Cerebellar nuclear complex (tissue), 1 donor: ENCODE results near the gene TCERG1L.

ENCODE experiments used
- DNase-seq, 2 experiments: peaks; one replicate each; lab custom pipeline; 2025; lab: John Stamatoyannopoulos, UW

The TCERG1L gene

GRCh38 chr10:131124945-131125344, 186.6 kb downstream of the TCERG1L start:
- DNase-seq: no peak

- no peak for DNase-seq
Observed at GRCh38 chr10:131123496-131123895, 188.0 kb downstream of the TCERG1L start.

GRCh38 chr10:131121511-131122035, 189.9 kb downstream of the TCERG1L start:
- DNase-seq: no peak

- no peak for DNase-seq
Observed at GRCh38 chr10:131119626-131120355, 191.7 kb downstream of the TCERG1L start.

GRCh38 chr10:131117416-131118212, 193.9 kb downstream of the TCERG1L start:
- no peak for DNase-seq

GRCh38 chr10:131116991-131117375, 194.5 kb downstream of the TCERG1L start:
- DNase-seq: no peak

- no peak for DNase-seq
Observed at GRCh38 chr10:131116216-131116990, 195.1 kb downstream of the TCERG1L start.

GRCh38 chr10:131115801-131116200, 195.7 kb downstream of the TCERG1L start:
- DNase-seq: no peak

GRCh38 chr10:131115321-131115720, 196.2 kb downstream of the TCERG1L start:
- DNase-seq: no peak

GRCh38 chr10:131114846-131115245, 196.7 kb downstream of the TCERG1L start:
- DNase-seq: no peak

GRCh38 chr10:131113709-131114291, 197.7 kb downstream of the TCERG1L start:
- no peak for DNase-seq

GRCh38 chr10:131113165-131113564, 198.4 kb downstream of the TCERG1L start:
- no peak for DNase-seq

GRCh38 chr10:131112691-131113090, 198.8 kb downstream of the TCERG1L start:
- no peak for DNase-seq

GRCh38 chr10:131111471-131112080, 199.9 kb downstream of the TCERG1L start:
- no peak for DNase-seq

- DNase-seq: no peak
Observed at GRCh38 chr10:131111007-131111406, 200.5 kb downstream of the TCERG1L start.

GRCh38 chr10:131110241-131110783, 201.2 kb downstream of the TCERG1L start:
- no peak for DNase-seq

GRCh38 chr10:131109726-131110125, 201.8 kb downstream of the TCERG1L start:
- DNase-seq: peak in 1 of 2 experiments; percentile 13

- no peak for DNase-seq
Observed at GRCh38 chr10:131109291-131109690, 202.2 kb downstream of the TCERG1L start.

GRCh38 chr10:131107970-131108369, 203.6 kb downstream of the TCERG1L start:
- DNase-seq: no peak

- peak; percentile 10 to 28 for DNase-seq
Observed at GRCh38 chr10:131102676-131103075, 208.8 kb downstream of the TCERG1L start.

- DNase-seq: no peak
Observed at GRCh38 chr10:131102147-131102546, 209.4 kb downstream of the TCERG1L start.
